ENCODE measurements around the gene ATP13A2. TPM values are rescaled to one million over a fixed set of nuclear protein-coding genes. Genes with fewer than 3 reads are reported as not detected.

The ATP13A2 gene, protein sequence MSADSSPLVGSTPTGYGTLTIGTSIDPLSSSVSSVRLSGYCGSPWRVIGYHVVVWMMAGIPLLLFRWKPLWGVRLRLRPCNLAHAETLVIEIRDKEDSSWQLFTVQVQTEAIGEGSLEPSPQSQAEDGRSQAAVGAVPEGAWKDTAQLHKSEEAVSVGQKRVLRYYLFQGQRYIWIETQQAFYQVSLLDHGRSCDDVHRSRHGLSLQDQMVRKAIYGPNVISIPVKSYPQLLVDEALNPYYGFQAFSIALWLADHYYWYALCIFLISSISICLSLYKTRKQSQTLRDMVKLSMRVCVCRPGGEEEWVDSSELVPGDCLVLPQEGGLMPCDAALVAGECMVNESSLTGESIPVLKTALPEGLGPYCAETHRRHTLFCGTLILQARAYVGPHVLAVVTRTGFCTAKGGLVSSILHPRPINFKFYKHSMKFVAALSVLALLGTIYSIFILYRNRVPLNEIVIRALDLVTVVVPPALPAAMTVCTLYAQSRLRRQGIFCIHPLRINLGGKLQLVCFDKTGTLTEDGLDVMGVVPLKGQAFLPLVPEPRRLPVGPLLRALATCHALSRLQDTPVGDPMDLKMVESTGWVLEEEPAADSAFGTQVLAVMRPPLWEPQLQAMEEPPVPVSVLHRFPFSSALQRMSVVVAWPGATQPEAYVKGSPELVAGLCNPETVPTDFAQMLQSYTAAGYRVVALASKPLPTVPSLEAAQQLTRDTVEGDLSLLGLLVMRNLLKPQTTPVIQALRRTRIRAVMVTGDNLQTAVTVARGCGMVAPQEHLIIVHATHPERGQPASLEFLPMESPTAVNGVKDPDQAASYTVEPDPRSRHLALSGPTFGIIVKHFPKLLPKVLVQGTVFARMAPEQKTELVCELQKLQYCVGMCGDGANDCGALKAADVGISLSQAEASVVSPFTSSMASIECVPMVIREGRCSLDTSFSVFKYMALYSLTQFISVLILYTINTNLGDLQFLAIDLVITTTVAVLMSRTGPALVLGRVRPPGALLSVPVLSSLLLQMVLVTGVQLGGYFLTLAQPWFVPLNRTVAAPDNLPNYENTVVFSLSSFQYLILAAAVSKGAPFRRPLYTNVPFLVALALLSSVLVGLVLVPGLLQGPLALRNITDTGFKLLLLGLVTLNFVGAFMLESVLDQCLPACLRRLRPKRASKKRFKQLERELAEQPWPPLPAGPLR
- total RNA-seq (2014; rRNA removed; shearing (Covaris generic)) (29.6 and 44.6 TPM in 2 replicates), polyA plus RNA-seq (2016; fragmentation: Nextera tagmentation; extraction: Ambion mirVana) (30.5 and 32.4 TPM in 2 replicates)

DNA sequence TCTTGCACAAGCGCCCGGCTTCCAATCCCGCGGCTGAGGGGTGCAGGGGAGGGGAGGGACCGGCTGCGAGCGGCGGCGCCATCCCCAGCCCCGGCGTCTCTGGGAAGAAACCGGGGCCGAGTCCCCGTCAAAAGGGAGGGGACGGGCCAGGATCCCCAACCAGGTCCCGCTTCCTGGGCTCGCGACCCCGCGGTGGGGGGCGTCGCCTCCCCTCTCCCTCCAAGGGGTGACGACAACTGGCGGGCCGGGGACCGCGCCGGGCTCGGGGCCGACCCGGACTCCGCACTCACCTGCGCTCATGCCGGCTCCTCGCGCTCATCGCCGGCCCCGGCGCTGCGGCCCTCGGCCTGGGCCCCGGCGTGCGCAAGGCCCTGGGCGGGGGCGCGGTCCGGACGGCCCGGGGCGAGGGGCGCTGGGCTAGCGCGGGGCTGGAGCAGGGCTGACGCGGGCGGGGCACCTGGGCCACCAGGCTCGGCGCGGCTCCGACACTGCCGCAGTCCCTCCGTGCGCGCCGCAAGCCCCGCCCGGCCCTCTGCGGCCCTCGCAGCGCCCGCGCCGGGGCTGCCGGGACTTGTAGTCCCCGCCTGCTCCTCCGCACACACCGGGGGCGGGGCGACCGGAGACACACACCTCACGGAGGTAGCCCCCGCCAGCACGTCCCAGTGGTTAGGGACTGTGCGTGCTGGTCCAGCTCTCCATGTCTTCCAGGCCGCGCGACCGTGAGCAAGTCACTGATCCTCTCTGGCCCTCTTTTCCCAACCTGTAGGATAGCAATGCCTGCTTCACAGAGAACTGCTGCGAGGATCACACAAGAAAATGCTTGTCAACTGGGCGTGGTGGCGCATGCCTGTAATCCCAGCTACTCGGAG lies at the start of gene ATP13A2:
Gene ATP13A2, minus strand, starts transcription at position 490 of the 869 bp plus-strand sequence. Its CDS starts 190 bp downstream, at position 300.
- Histone ChIP-seq H3K27me3 (replicated peaks; ENCODE audit: insufficient read depth) (no peaks in the 10 kb centered on the region), H4K20me1 (ENCODE audit: insufficient read depth) (no peaks in the 10 kb centered on the region), H3K4me3 (peak within 1 kb of the TSS; percentile 84), H3K9me2 (ENCODE audit: insufficient read depth) (no peaks in the 10 kb centered on the region), H3F3A (ENCODE audit: insufficient read depth) (peaks cover 13% of the 10 kb centered on the region), H3K79me2 (ENCODE audit: insufficient read depth) (peaks cover 7% of the 10 kb centered on the region; the same call in 1 of the 2 replicates), H3K27ac (no peak within 1 kb of the TSS), H2AFZ (peak within 1 kb of the TSS; percentile 81), H3K36me3 (ENCODE audit: low read depth) (no peaks in the 10 kb centered on the region), H3K4me2 (ENCODE audit: unreplicated experiment) (peak within 1 kb of the TSS; percentile 99), H3K4me1 (ENCODE audit: insufficient read depth) (peaks cover 23% of the 10 kb centered on the region), H3K9ac (peak within 1 kb of the TSS; percentile 67), H3K9me3 (ENCODE audit: low read depth) (no peaks in the 10 kb centered on the region)
- TF ChIP-seq EZH2 (IDR thresholded peaks at IDR 0.05; ENCODE audit: insufficient read depth, poor library complexity, severe bottlenecking) = no peak
- TF ChIP-seq EZH2phosphoT487 (IDR thresholded peaks at IDR 0.05; ENCODE audit: insufficient read depth, low read depth) = no peak
- in situ Hi-C loops (cut with MboI) = no loop called here
- WGBS, 2 experiments (ENCODE audit: low coverage in 1 of 2, low lambda C conversion rate in 2 of 2, missing lambda C conversion rate in 2 of 2) = 1% methylated on average over 42 to 62 of the region's 94 CpGs
- DNase-seq = peak; percentile 92

DNA sequence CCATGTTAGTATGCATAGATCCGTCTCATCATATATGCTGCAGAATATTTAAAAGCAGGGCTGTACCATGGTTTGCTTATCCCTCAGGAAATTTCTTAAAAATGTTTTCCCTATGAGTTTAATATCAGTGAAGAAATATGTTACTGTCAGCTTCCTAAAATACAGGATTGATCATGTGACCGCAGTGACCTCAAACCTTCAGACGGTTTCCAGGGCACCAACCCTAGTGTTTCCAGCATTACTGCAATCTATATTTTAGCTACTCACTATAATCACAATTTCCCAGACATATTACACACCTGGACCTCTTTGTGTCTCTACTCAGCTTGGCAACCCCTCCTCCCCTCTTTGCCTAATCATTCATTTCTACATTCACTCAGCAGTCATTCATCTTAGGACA lies 49.8 kb upstream of the ATP13A2 start:
- H3K4me3 ChIP-seq = no peak overlapping the region
- H3K36me3 ChIP-seq (ENCODE audit: low read depth) = no peaks in the 10 kb centered on the region
- in situ Hi-C loops (cut with MboI) = loop anchor here (10.0 kb wide), 1 partner anchor 273 kb away; no protein-coding TSS in a partner anchor
- H3K4me2 ChIP-seq (ENCODE audit: unreplicated experiment) = no peak overlapping the region
- H3F3A ChIP-seq (ENCODE audit: insufficient read depth) = no peaks in the 10 kb centered on the region
- peaks cover 7% of the 10 kb centered on the region for H3K4me1 ChIP-seq (ENCODE audit: insufficient read depth)
- DNase-seq = no peak
- H3K79me2 ChIP-seq (ENCODE audit: insufficient read depth) = no peaks in the 10 kb centered on the region
- TF ChIP-seq EZH2 (IDR thresholded peaks at IDR 0.05; ENCODE audit: insufficient read depth, poor library complexity, severe bottlenecking) = no peak
- TF ChIP-seq EZH2phosphoT487 (IDR thresholded peaks at IDR 0.05; ENCODE audit: insufficient read depth, low read depth) = no peak
- no peak overlapping the region for H3K9ac ChIP-seq
- no peaks in the 10 kb centered on the region for H3K9me3 ChIP-seq (ENCODE audit: low read depth)
- no peak overlapping the region for H3K27ac ChIP-seq
- H4K20me1 ChIP-seq (ENCODE audit: insufficient read depth) = no peaks in the 10 kb centered on the region
- 88 to 93% methylated on average over 3 of the region's 3 CpGs for WGBS, 2 experiments (ENCODE audit: low coverage in 1 of 2, low lambda C conversion rate in 2 of 2, missing lambda C conversion rate in 2 of 2)
- H3K27me3 ChIP-seq (replicated peaks; ENCODE audit: insufficient read depth) = no peaks in the 10 kb centered on the region; the same call in 1 of the 2 replicates
- H3K9me2 ChIP-seq (ENCODE audit: insufficient read depth) = no peaks in the 10 kb centered on the region
- H2AFZ ChIP-seq = no peak overlapping the region

DNA sequence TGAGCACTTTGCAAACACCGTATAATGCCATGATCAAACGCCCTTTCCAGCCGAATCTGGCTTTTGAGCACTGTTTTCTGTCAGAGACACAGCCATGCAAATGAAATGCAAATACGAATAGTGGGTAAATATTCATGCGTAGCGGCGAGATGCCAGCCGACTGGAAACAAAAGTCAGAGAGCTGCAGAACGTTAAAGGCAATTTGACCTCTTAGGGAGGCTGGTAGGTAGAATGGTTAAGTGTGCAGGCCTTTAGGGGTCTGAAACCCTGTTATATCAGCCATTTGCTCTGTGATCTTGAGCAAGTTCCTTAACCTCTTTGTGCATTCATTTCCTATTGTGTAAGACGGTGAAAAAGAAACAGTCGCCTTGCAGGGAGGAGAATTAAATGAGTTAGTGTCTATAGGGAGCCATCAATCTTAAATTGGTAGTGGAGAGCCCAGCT lies 48.6 kb upstream of the ATP13A2 start:
- H3K4me3 ChIP-seq = no peak overlapping the region
- no peaks in the 10 kb centered on the region for H3K79me2 ChIP-seq (ENCODE audit: insufficient read depth)
- no peak for DNase-seq
- no peaks in the 10 kb centered on the region for H3K9me2 ChIP-seq (ENCODE audit: insufficient read depth)
- no peaks in the 10 kb centered on the region for H3K36me3 ChIP-seq (ENCODE audit: low read depth)
- H3K4me2 ChIP-seq (ENCODE audit: unreplicated experiment) = no peak overlapping the region
- 25 to 28% methylated on average over 11 of the region's 11 CpGs for WGBS, 2 experiments (ENCODE audit: low coverage in 1 of 2, low lambda C conversion rate in 2 of 2, missing lambda C conversion rate in 2 of 2)
- no peaks in the 10 kb centered on the region for H4K20me1 ChIP-seq (ENCODE audit: insufficient read depth)
- no peaks in the 10 kb centered on the region for H3K9me3 ChIP-seq (ENCODE audit: low read depth)
- 0 out of 2 replicates have a peak overlapping the region, but pooled peaks have one; percentile 48 for H2AFZ ChIP-seq
- H3K27me3 ChIP-seq (replicated peaks; ENCODE audit: insufficient read depth) = no peaks in the 10 kb centered on the region; the same call in 1 of the 2 replicates
- H3K4me1 ChIP-seq (ENCODE audit: insufficient read depth) = peaks cover 7% of the 10 kb centered on the region
- H3K27ac ChIP-seq = no peak overlapping the region
- TF ChIP-seq EZH2 (IDR thresholded peaks at IDR 0.05; ENCODE audit: insufficient read depth, poor library complexity, severe bottlenecking) (no peak), EZH2phosphoT487 (IDR thresholded peaks at IDR 0.05; ENCODE audit: insufficient read depth, low read depth) (no peak)
- in situ Hi-C loops (cut with MboI) = loop anchor here (10.0 kb wide), 1 partner anchor 274 kb away; no protein-coding TSS in a partner anchor
- no peak overlapping the region for H3K9ac ChIP-seq
- peaks cover 1% of the 10 kb centered on the region; the same call in 1 of the 2 replicates for H3F3A ChIP-seq (ENCODE audit: insufficient read depth)
